Stomach (tissue), 9 donors: Measurements from ENCODE around the gene TENM4. TPM values are rescaled to one million over a fixed set of nuclear protein-coding genes. Genes with fewer than 3 reads are reported as not detected.

Experiments
- DNase-seq, 2 donors: peaks; one replicate each; pipeline versions ENCODE4 v3.0.0 to v3.0.0-alpha.2; 2013 to 2019
- H3K27ac ChIP-seq, 5 donors: fragments of 200-600 bp in 4 of 5; sonication (generic) in 4 of 5; one replicate each; pipeline ENCODE4 v1.5.1; 2013 to 2019; ENCODE audit warnings: mild to moderate bottlenecking in 1 of 5, moderate library complexity in 1 of 5
- H3K27me3 ChIP-seq, 3 donors: fragments of 200-600 bp; sonication (generic); one replicate each; pipeline ENCODE4 v1.5.1; 2017 to 2019; ENCODE audit warnings: mixed run types in 1 of 3
- H3K36me3 ChIP-seq, 4 donors: fragments of 200-600 bp; sonication (generic); 1 replicate in 3 of 4; 2 replicates in 1 of 4; pipeline ENCODE4 v1.5.1; 2016 to 2019
- H3K4me1 ChIP-seq, 4 donors: fragments of 200-600 bp; sonication (generic); one replicate each; pipeline ENCODE4 v1.5.1; 2016 to 2019
- H3K4me3 ChIP-seq, 4 donors: fragments of 200-600 bp; sonication (generic) in 3 of 4; one replicate each; pipeline ENCODE4 v1.5.1; 2016 to 2019; ENCODE audit warnings: mild to moderate bottlenecking in 1 of 4
- H3K9me3 ChIP-seq, 4 donors: fragments of 200-600 bp; sonication (generic); one replicate each; pipeline ENCODE4 v1.5.1; 2016 to 2019
- EP300 ChIP-seq: sonication (generic); formaldehyde crosslinking; IDR thresholded peaks from one replicate; pipeline ENCODE4 v1.6.1; 2017; ENCODE audit warnings: antibody characterized with exemption
- POLR2A ChIP-seq, 4 donors: fragments of 450-650 bp; IDR thresholded peaks; one replicate each; pipeline ENCODE4 v1.6.1; 2016; ENCODE audit warnings: antibody characterized with exemption in 4 of 4, control low read depth in 2 of 4, mild to moderate bottlenecking in 1 of 4, moderate library complexity in 1 of 4
- POLR2AphosphoS5 ChIP-seq, 3 donors: sonication (generic); formaldehyde crosslinking; IDR thresholded peaks; one replicate each; pipeline ENCODE4 v1.6.1; 2016; ENCODE audit warnings: antibody characterized with exemption in 3 of 3
- WGBS, 5 donors: extraction: QIAGEN DNeasy Blood & Tissue Kit in 3 of 5; methylation state at CpG; one replicate each; pipeline versions ENCODE4 v1.1.5 to v1.1.7; 2013 to 2018; 5-methylcytosine and 5-hydroxymethylcytosine counted together
- intact Hi-C: fragments of 100-400 bp; cut with DNase I; formaldehyde crosslinking; loops from one replicate; pipeline ENCODE4 v1.15.1; 2023; ENCODE audit warnings: low total_unique reads
- polyA plus RNA-seq, 3 donors: library from polyadenylated mRNA; stranded (reverse); fragments of 200-250 nt; gene quantifications; one replicate each; pipeline ENCODE4 v1.2.3, GENCODE V29; 2013
- total RNA-seq, 5 donors: library from RNA; depleted of rRNA; stranded (reverse); fragments of >200 nt; gene quantifications; one replicate each; pipeline versions ENCODE4 v1.1.0 to v1.2.3, GENCODE V29; 2014 to 2016
- TF ChIP-seq, protein P1 (sequence below), 7 experiments: fragments of 450-650 bp in 4 of 7; fragments of 200-600 bp in 3 of 7; sonication (generic) in 3 of 7; IDR thresholded peaks; one replicate each; pipeline ENCODE4 v1.5.1; 2016 to 2019; ENCODE audit warnings: antibody characterized with exemption in 7 of 7, control low read depth in 2 of 7, mild to moderate bottlenecking in 1 of 7
- donor health status: healthy with polysubstance abuse.
- donor health status: Bipolar disorder and iron deficiency.
- donor health status: healthy.

The TENM4 gene
- total and polyA plus RNA-seq, 8 donors = 0.06 to 13.2 (median 0.87) TPM; not detected in 1

GRCh38 chr11:79098146-79098545 is 342.7 kb downstream of the TENM4 start:
- Histone ChIP-seq H3K4me3 (no peak overlapping the region), H3K36me3 (no peaks in the 10 kb centered on the region), H3K9me3 (peaks cover 0 to 6% (median 2%) of the 10 kb centered on the region in 4 donors), H3K27ac (no peak overlapping the region), H3K27me3 (no peaks in the 10 kb centered on the region), H3K4me1 (peaks cover 0 to 13% (median 0%) of the 10 kb centered on the region in 4 donors)
- DNase-seq = no peak
- intact Hi-C loops = no loop called here
- WGBS, 5 donors = 15 to 43% (median 28%) methylated on average over 2 of the region's 2 CpGs
- no peak for TF ChIP-seq POLR2A (IDR thresholded peaks at IDR 0.05)
- TF ChIP-seq, protein P1, sequence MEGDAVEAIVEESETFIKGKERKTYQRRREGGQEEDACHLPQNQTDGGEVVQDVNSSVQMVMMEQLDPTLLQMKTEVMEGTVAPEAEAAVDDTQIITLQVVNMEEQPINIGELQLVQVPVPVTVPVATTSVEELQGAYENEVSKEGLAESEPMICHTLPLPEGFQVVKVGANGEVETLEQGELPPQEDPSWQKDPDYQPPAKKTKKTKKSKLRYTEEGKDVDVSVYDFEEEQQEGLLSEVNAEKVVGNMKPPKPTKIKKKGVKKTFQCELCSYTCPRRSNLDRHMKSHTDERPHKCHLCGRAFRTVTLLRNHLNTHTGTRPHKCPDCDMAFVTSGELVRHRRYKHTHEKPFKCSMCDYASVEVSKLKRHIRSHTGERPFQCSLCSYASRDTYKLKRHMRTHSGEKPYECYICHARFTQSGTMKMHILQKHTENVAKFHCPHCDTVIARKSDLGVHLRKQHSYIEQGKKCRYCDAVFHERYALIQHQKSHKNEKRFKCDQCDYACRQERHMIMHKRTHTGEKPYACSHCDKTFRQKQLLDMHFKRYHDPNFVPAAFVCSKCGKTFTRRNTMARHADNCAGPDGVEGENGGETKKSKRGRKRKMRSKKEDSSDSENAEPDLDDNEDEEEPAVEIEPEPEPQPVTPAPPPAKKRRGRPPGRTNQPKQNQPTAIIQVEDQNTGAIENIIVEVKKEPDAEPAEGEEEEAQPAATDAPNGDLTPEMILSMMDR (IDR thresholded peaks at IDR 0.05) = no peak
- no peak for TF ChIP-seq POLR2AphosphoS5 (IDR thresholded peaks at IDR 0.05)
- no peak for TF ChIP-seq EP300

DNA sequence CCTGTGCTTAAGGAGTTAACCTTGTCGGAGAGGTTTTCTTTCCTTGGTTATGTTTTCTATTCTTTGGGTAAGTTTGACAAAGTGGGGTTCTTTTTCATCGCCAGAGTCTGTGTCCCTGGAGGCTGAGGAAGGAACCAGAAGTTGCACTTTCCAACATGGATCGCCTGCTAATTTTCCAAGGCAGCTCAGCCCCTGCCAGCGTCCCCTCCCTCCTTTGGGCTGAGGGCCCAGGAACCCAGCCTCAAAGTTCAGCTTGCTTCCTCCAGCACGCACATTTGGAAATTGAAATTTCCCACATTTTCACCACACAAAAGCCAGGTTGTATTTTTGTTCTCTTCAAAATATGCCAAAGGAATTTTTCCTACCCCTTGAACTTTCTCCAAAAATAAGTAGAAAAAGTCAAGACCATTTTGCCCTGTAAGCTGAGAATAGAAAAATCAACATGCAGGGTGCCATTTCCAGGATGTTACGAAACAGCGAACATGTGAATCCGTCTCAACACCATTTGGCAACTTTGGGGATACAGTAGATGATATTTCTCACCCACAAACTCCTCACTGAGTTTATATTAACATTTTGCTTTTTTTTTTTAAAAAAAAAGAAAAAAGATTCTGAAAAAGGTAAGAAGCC is 343.5 kb downstream of the TENM4 start:
- 54 to 75% (median 61%) methylated on average over 8 of the region's 8 CpGs for WGBS, 5 donors
- H3K27ac ChIP-seq = peak overlapping the region in 1 of 5 donors; percentile 33

GRCh38 chr11:79095424-79095823 is 345.4 kb downstream of the TENM4 start:
- Histone ChIP-seq H3K27me3 (no peaks in the 10 kb centered on the region), H3K36me3 (no peaks in the 10 kb centered on the region), H3K9me3 (peaks cover 0 to 8% (median 4%) of the 10 kb centered on the region in 4 donors), H3K27ac (no peak overlapping the region), H3K4me3 (no peak overlapping the region), H3K4me1 (peaks cover 0 to 13% (median 0%) of the 10 kb centered on the region in 4 donors)
- WGBS, 5 donors = 58 to 83% (median 64%) methylated on average over 3 of the region's 3 CpGs
- TF ChIP-seq POLR2AphosphoS5 (IDR thresholded peaks at IDR 0.05) (no peak), EP300 (no peak), POLR2A (IDR thresholded peaks at IDR 0.05) (no peak)
- TF ChIP-seq, protein P1 (IDR thresholded peaks at IDR 0.05) = no peak
- DNase-seq = no peak
- intact Hi-C loops = no loop called here

More for the DNA sequence above, 343.5 kb downstream of the TENM4 start:
- intact Hi-C loops = no loop called here
- no peaks in the 10 kb centered on the region for H3K27me3 ChIP-seq
- H3K4me3 ChIP-seq = no peak overlapping the region
- peaks cover 0 to 8% (median 4%) of the 10 kb centered on the region in 4 donors for H3K9me3 ChIP-seq
- H3K36me3 ChIP-seq = no peaks in the 10 kb centered on the region
- H3K4me1 ChIP-seq = peaks cover 0 to 13% (median 0%) of the 10 kb centered on the region in 4 donors
- TF ChIP-seq POLR2AphosphoS5 (IDR thresholded peaks at IDR 0.05) (no peak), EP300 (no peak), POLR2A (IDR thresholded peaks at IDR 0.05) (no peak)
- TF ChIP-seq, protein P1 (IDR thresholded peaks at IDR 0.05) = no peak
- peak in 1 of 2 donors; percentile 60 for DNase-seq

- no peak overlapping the region for H3K4me3 ChIP-seq
- no peak overlapping the region for H3K27ac ChIP-seq
- no peak for DNase-seq
- intact Hi-C loops = no loop called here
- no peaks in the 10 kb centered on the region for H3K36me3 ChIP-seq
- TF ChIP-seq POLR2A (IDR thresholded peaks at IDR 0.05) (no peak), EP300 (no peak), POLR2AphosphoS5 (IDR thresholded peaks at IDR 0.05) (no peak)
- TF ChIP-seq, protein P1 (IDR thresholded peaks at IDR 0.05) = no peak
- peaks cover 0 to 13% (median 0%) of the 10 kb centered on the region in 4 donors for H3K4me1 ChIP-seq
- no peaks in the 10 kb centered on the region for H3K27me3 ChIP-seq
- WGBS, 5 donors = 90 to 100% (median 93%) methylated on average over 1 to 3 of the region's 3 CpGs
- peaks cover 0 to 8% (median 4%) of the 10 kb centered on the region in 4 donors for H3K9me3 ChIP-seq
Measured at GRCh38 chr11:79094616-79095015, 346.2 kb downstream of the TENM4 start.
